Smooth muscle cell (in vitro differentiated cells): Measurements from ENCODE around the gene CXCR4. TPM values are rescaled to one million over a fixed set of nuclear protein-coding genes. Genes with fewer than 3 reads are reported as not detected.
A peak's percentile ranks its signal among the peaks of the same experiment; 100 is the strongest.

Experiments
- DNase-seq: peaks from one replicate; lab custom pipeline; 2025; ENCODE audit not compliant: unreplicated experiment; lab: John Stamatoyannopoulos, UW
- H2AFZ ChIP-seq: fragments of 200-600 bp; sonication (generic); 2 replicates; pipeline ENCODE4 v1.6.0; 2016; ENCODE audit warnings: antibody characterized with exemption, low read depth, mild to moderate bottlenecking
- H3F3A ChIP-seq: fragments of 200-600 bp; sonication (generic); 2 replicates; pipeline ENCODE4 v1.6.0; 2017; ENCODE audit warnings: antibody characterized with exemption, low read depth
- H3K27ac ChIP-seq: fragments of 200-600 bp; sonication (generic); 2 replicates; pipeline ENCODE4 v1.5.1; 2016; ENCODE audit warnings: low read depth, mild to moderate bottlenecking
- H3K27me3 ChIP-seq: fragments of 200-600 bp; sonication (generic); 2 replicates; pipeline ENCODE4 v1.6.1; 2016; ENCODE audit warnings: low read depth, mild to moderate bottlenecking
- H3K36me3 ChIP-seq: fragments of 200-600 bp; sonication (generic); 2 replicates; pipeline ENCODE4 v1.5.1; 2016; ENCODE audit warnings: low read depth
- H3K4me1 ChIP-seq: fragments of 200-600 bp; sonication (generic); 2 replicates; pipeline ENCODE4 v1.5.1; 2016; ENCODE audit warnings: low read depth
- H3K4me2 ChIP-seq: fragments of 200-600 bp; sonication (generic); 2 replicates; pipeline ENCODE4 v1.6.0; 2016; ENCODE audit warnings: mild to moderate bottlenecking
- H3K4me3 ChIP-seq: fragments of 200-600 bp; sonication (generic); 2 replicates; pipeline ENCODE4 v1.5.1; 2016; ENCODE audit warnings: mild to moderate bottlenecking
- H3K79me2 ChIP-seq: fragments of 200-600 bp; sonication (generic); 2 replicates; pipeline ENCODE4 v1.6.0; 2016; ENCODE audit warnings: low read depth, mild to moderate bottlenecking
- H3K9ac ChIP-seq: fragments of 200-600 bp; sonication (generic); 2 replicates; pipeline ENCODE4 v1.6.0; 2016; ENCODE audit warnings: low read depth
- H3K9me3 ChIP-seq: fragments of 200-600 bp; sonication (generic); replicated peaks from 2 replicates; pipeline ENCODE4 v1.5.1; 2016; ENCODE audit warnings: low read depth
- H4K20me1 ChIP-seq: fragments of 200-600 bp; sonication (generic); 2 replicates; pipeline ENCODE4 v1.6.0; 2016; ENCODE audit warnings: low read depth
- CTCF ChIP-seq: fragments of 200-600 bp; sonication (generic); IDR thresholded peaks from 2 replicates; pipeline ENCODE4 v1.5.1; 2017; ENCODE audit warnings: borderline replicate concordance, mild to moderate bottlenecking, antibody characterized with exemption; ENCODE audit not compliant: insufficient read depth, poor library complexity, severe bottlenecking
- WGBS: methylation state at CpG from one replicate; pipeline ENCODE4 v1.1.7; 2016; ENCODE audit warnings: low lambda C conversion rate; 5-methylcytosine and 5-hydroxymethylcytosine counted together
- polyA plus RNA-seq: library from polyadenylated mRNA; unstranded; fragments of >200 nt; fragmentation: Nextera tagmentation; extraction: Ambion mirVana; gene quantifications from 2 replicates; pipeline ENCODE4 v1.2.1, GENCODE V29; 2016
- total RNA-seq: library from RNA; depleted of rRNA; stranded (reverse); fragments of >200 nt; gene quantifications from 2 replicates; pipeline ENCODE4 v1.2.3, GENCODE V29; 2014

The CXCR4 gene
- total and polyA plus RNA-seq, 2 experiments from 2014 or later: 2.8 to 4.0 TPM

GRCh38 chr2:136122661-136123060 lies 4.7 kb upstream of the CXCR4 start:
- Histone ChIP-seq H3K4me2 (no peak overlapping the region), H3K9me3 (no peaks in the 10 kb centered on the region), H2AFZ (no peak overlapping the region), H3K4me3 (no peak overlapping the region), H3K79me2 (no peaks in the 10 kb centered on the region), H3K27ac (no peak overlapping the region), H3F3A (no peaks in the 10 kb centered on the region), H3K4me1 (peaks cover 54% of the 10 kb centered on the region), H3K9ac (no peak overlapping the region), H4K20me1 (no peaks in the 10 kb centered on the region), H3K36me3 (no peaks in the 10 kb centered on the region), H3K27me3 (peaks cover 42% of the 10 kb centered on the region)
- DNase-seq: no peak
- WGBS: 78% methylated on average over 3 of the region's 3 CpGs
- TF ChIP-seq CTCF: no peak

- Histone ChIP-seq H3K27me3 (peaks cover 35% of the 10 kb centered on the region), H3K27ac (no peak overlapping the region), H3K9me3 (no peaks in the 10 kb centered on the region), H3K4me1 (peaks cover 50% of the 10 kb centered on the region), H3K79me2 (no peaks in the 10 kb centered on the region), H3K9ac (no peak overlapping the region), H3K4me2 (no peak overlapping the region), H2AFZ (no peak overlapping the region), H3F3A (no peaks in the 10 kb centered on the region), H3K36me3 (no peaks in the 10 kb centered on the region), H4K20me1 (no peaks in the 10 kb centered on the region), H3K4me3 (no peak overlapping the region)
- no peak for TF ChIP-seq CTCF
- WGBS: 97% methylated on average over 3 of the region's 3 CpGs
- no peak for DNase-seq
These were observed 3.4 kb upstream of the CXCR4 start for GRCh38 chr2:136121204-136121910.

- H4K20me1 ChIP-seq: no peaks in the 10 kb centered on the region
- H3K79me2 ChIP-seq: no peaks in the 10 kb centered on the region
- no peak overlapping the region for H3K9ac ChIP-seq
- peak overlapping the region; percentile 56 for H3K4me3 ChIP-seq
- no peaks in the 10 kb centered on the region for H3K36me3 ChIP-seq
- no peak for TF ChIP-seq CTCF
- peaks cover 47% of the 10 kb centered on the region for H3K4me1 ChIP-seq
- DNase-seq: no peak
- no peaks in the 10 kb centered on the region for H3K9me3 ChIP-seq
- H2AFZ ChIP-seq: peak overlapping the region; percentile 60
- WGBS: 21% methylated on average over 16 of the region's 16 CpGs
- H3K27ac ChIP-seq: no peak overlapping the region
- H3K27me3 ChIP-seq: peaks cover 34% of the 10 kb centered on the region
- H3F3A ChIP-seq: no peaks in the 10 kb centered on the region
- H3K4me2 ChIP-seq: peak overlapping the region; percentile 93
These were observed 2.0 kb upstream of the CXCR4 start for GRCh38 chr2:136119717-136120675.
